HG02981 (cell line): Measurements from ENCODE around the gene CBX6.

Source experiments
- ATAC-seq: cut with Tn5 transposase; IDR thresholded peaks from one replicate; pipeline ENCODE4 v1.9.1; 2021; ENCODE audit warnings: mild to moderate bottlenecking, moderate library complexity; ENCODE audit not compliant: unreplicated experiment

Gene CBX6

DNA sequence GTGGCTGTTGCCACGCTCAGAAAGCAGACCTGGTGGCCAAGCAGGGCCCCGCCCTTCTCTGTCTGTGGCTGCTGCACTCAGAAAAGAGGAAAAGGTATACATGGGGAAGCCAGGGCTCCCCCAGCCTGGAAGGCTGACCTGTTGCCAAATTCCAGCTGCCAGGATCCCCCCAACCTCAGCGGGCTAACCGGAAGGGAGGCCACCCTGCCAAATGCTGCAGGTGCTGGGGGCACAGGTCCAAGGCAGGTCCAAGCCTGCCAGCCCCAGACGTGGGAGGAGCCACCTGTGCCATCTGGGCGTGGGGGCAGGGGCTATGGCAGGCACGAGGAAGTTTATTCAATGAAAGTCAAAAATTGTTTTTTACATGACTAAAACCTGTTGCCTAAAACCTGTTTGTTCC lies 30.8 kb downstream of the CBX6 start:
- ATAC-seq = no peak

DNA sequence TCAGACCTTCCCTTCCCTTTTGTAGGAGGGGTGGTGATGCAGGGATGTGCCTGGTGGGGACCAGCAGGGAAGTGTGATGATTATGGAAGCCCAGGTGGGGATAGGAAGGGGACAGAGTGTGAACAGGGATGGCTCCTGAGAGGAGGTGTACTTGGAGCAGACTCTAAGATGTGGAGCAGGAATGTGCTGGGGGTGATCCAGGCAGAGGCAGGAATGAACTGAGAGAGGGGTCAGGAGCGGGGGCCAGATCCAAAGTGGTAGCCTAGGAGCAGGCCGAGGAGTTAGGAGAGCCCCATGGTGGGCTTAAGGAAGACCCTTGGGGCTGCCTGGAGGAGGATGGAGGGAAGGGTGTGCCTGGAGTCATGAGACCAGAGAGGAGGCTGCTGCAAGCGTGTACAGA lies 31.9 kb downstream of the CBX6 start:
- no peak for ATAC-seq

DNA sequence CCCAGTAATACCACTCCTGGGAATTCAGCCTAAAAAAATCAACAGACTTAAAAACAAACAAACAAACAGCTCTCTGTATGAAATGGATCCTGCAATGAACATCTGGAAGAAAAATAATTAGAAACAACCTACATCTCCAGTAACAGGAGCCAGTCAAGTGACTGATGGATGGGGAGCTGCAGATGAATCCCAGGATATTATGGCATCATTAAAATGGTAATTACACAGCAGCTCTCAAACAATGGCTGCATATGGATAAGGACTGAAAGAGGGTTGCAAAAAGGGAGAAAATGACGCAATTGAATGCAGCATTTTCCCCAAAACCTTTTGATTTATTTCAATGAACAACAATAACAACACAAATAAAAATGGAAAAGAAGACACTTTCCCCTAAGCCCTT lies 32.3 kb downstream of the CBX6 start:
- ATAC-seq = no peak

DNA sequence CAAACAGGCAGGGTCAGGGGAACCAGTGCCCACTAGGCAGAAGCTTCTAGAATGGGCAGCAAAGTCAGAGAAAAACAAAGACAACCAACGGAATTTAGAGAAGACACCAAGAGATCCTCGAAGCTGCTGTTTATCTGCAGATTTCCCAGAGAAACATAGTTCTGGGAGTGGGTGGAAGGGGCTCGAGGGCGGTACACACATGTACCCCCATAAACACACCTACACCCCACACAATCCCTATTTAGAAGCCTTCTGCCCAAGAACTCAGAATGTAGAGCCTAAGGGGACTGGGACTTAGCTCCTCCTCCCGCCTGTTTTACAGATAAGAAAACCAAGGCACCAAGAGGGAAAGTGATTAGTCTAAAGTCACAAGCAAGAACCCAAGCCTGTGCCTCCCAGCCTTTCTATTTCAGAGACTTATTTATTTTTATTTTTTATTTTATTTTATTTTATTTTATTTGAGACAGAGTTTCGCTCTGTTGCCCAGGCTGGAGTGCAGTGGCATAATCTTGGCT lies 34.5 kb downstream of the CBX6 start:
- no peak for ATAC-seq

DNA sequence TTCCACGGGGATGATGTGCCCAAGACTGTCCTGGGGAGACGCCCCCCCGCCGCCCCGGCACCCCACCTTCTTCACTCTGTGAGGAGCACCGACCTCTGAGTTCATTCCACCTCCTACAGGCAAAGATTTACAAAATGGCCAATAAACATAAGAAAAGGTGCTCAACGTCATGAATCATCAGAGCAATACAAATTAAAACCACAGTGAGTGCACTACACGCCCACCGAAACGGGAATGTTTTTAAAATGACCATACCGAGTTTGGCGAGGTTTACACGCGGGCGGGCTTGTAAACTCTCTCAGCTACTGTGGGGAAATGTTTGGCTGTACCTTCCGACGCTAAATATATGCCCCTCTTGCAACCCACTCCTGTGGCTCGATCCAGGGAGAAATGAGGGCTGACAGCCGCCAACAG lies 36.1 kb downstream of the CBX6 start:
- ATAC-seq = no peak

DNA sequence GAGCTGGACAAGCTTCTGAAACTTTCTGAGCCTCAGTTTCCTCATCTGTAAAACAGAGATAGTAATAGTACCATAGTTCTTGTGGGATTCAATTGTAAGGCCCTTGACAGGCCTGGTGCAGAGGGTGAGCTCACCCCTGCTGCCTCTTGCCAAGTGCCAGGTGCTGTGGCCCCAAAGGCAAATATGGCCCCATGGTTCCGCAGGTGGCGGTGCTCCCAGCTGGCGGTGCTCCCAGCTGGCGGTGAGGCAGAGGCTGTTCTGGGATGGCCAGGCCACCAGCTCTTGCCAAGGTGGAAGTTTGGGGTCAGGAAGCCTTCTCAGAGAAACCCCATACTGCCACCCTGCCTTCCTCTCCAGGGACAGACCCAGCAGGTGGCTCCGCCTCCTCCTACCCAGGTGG lies 37.0 kb downstream of the CBX6 start:
- no peak for ATAC-seq

DNA sequence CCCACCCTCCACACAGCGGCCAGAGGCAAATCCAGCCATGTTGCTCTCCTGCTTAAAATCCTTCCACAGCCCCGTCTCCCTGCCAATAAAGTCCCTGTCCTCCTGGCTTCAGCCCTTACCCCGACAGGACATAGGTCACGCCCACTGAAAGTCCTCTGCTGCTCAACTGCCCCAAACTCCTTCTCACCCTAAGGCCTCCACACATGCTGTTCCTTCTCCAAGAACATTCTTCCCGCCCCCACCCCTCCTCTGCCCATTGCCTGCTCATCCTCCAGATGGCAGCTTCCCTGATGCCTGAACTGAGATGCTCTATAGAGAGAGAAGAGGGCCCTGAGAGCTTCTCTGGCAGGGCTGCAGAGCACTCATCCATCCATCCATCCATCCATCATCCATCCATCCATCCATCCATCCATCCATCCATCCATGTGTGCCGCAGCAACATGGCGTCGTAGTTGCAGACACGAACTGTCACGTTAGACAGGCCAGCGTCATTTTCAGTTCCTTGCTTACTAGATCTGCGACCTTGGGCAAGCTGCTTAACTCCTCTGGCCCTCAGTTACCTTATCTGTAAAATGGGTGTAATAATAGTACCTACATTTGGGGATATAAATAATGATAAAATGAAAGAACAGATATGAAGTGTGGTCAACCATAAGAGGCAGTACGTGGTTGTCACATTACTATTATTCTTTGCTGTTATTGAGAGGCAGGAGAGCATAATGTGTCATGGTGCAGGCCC lies 37.6 kb downstream of the CBX6 start:
- ATAC-seq = no peak

DNA sequence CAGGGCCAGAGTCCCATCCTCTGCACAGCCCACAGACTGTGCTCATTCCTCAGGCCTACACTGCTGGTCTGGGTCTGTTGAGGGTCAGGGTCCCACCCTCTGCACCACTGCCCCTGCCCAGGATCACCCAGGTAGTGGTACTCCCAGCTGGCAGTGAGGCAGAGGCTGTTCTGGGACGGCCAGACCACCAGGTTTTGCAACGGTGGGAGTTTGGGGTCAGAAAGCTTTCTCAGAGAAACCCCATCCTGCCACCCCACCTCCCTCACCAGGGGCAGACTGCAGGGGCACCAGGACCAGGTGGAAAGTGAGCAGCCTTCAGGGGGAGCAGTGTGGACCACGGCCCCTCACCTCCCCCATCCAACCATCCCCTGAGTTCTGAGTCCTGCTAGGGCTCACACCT lies 39.0 kb downstream of the CBX6 start:
- no peak for ATAC-seq

DNA sequence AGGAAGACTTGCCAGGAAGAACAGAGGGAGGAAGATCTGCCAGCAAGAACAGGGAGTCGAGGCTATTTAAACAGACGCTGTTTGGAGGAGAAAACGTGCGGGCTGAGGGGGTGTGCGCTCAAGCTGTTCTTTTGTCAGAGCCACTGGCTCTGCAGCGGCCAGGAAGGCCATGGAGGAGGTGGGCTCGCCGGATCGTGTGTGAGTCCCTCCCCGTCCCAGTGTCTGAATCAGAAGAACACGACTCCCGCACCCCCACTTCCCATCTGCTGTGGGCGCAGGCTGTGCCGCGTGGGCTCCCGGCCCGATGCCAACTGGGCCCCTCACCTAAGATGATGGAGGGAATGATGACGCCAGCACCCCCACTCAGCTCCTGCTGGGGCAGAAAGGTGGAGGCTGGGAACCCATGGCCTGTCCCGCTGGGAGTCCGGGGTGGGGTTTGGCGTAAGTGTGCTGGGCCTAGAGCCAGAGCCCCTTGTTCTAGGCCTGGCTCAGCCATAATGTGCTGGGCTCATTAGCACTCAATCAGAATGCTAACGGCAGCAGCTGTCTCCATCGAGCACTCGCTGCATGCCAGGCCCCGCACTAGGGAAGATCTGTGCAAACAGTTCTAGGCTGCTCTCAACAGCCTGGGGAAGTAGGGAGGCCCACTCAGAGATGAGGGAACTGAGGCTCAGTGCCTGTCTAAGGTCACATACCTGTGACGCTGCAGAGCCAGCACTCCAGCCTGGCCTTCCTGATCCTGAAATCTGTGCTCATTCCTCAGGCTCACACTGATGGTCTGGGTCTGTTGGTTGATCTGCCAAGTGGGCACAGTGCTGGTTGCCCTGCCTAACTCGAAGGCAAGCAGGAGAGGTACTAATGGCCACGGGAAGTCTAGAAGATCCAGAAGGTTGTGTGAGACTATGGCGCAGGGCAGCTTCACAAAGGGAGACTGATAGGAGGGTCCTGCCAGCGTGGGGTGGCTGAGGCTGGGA lies 39.7 kb downstream of the CBX6 start:
- ATAC-seq = no peak

DNA sequence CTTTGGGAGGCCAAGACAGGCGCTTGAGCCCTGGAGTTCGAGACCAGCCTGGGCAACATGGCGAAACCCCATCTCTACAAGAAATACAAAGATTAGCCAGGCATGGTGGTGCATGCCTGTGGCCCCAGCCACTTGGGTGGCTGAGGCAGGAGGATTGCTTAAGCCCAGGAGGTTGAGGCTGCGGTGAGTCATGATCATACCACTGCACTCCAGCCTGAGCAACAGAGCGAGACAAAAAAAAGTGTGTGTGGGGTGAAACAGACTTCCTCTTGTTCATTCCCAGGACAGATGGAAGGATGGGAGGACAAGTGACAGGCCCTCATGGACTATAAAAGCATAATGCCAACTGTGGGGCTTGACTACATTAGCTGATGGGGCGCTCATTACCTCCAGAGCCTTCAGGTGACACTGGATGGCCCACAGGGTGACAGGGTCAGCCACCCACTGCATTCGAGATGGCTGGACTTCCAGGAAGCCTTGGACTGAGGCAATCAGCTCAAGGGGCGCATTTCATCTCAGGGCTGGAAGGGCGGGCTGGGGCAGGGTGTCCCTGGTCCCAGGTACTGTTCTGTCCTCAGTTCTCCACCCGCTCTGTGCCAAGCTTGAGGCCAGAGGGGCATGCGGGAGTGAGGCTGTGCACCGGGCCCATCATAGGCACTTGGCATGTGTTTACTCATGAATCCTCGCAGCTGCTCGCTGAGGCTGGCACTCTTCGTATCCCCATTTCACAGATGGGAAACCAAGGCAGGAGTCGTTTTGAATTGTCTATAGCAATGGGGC lies 40.7 kb downstream of the CBX6 start:
- no peak for ATAC-seq

DNA sequence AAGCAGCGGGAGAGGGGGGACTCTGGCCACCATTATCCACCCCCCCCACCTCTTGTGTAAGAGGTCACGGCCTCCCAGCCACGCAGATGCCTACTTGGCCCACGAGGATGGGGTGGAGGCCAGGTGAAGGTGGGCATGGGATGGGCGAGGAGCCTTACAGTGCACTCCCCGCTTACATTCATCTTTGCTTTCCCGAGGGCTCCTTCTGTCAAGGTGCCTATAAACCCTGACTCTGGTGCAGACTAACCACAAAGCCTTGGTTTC lies 41.2 kb downstream of the CBX6 start:
- ATAC-seq = no peak

DNA sequence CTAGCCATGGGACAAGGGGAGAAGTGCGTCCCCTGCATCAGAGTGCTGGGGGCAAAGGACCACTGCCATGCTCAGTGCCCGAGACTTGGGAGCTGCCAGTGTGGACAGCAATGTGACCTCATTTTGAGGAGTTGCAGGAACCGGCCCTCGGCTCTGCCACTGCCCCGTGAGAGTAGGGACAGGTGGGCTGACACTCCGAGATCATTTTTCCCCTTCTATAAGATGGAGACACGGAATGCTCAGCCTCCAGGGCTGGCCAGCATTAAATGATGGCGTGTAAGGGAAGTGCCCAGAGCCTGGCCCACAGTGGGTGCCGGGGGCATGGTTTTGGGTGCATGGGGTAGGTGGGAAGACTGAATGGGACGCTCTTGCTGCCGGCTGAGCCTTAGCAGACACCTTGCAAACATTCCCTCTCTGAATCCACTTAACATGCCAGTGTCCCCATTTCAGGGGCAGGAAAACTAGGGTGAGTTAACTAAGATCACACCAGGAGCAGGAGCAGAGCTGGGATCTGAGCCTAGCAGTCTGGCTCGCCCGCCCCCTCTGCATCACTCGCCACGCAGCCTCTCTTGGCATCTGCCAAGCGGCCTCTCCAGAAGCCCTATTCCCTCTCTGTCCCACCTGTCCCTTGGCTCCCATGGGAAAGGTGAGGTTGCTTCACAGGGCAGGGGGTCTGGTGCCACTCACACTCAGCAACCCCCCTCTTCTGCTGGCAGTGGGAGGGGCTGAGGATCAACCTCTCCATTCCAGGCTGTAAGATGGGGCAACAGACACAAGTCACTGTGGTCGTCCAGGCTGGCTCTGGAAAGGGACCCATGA lies 41.8 kb downstream of the CBX6 start:
- ATAC-seq = no peak

DNA sequence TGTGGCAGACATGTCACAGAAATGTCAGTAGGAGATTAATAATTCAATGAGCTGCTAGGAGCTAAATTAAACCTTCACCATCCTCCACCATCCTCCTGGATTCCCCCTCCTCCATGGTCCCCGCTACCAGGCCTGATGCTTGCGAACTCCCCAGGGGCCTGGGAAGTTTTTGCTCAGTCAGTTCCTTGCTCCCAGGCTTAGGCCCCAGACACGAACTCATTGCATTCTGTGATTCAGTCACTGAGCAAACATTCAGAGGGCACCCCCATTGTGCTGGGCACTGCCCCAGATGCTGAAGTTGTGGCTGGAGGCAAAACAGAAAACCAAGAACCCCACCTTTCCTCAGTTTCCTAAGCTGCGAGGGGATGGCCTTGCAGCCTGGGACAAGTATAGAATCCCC lies 42.5 kb downstream of the CBX6 start:
- no peak for ATAC-seq

DNA sequence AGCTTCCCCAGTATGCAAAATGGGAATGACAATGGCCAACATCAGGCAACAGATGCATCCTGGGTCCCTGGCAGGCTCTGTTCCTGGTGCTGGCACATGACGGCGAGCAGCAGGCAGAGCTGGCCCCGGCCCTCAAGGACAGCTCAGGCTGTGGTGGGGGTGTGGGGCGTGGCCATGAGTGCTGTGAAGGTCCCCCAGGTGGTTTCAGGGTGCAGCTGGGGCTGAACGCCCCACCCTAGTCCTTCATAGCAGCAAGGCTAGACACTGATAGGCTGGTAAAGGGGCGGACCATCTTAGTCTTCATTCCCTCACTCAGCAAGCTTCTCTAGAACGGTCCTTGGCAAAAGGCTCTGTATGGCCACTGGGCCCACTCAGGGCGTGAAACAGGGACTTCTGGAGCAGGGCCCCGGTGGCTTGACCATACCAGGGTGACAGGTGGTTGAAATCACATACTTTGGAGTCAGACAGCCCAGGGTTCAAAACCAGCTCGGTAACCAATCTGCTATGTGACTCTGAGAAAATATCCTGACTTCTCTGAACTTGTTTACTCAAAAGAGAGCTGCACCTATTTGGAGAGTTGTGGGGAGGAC lies 43.3 kb downstream of the CBX6 start:
- no peak for ATAC-seq

DNA sequence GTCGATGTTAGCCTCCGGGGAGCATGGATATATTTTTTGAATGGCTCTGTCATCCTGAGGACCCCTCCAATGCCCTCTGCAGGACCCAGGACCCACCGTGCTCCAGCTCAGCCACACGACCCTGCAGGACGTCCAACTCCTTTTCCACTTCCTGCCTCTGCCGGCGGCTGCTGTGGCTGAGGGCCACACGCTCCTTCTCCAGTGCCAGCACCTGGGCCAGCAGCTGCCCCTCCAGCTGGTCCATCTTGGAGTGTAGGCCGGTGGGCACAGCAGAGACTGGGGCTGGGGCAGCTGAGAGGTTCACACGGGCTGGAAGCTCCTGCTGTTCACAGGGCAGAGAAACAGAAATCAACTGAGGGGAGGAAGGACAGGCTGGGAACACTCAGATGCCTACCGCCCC lies 43.8 kb downstream of the CBX6 start:
- no peak for ATAC-seq

DNA sequence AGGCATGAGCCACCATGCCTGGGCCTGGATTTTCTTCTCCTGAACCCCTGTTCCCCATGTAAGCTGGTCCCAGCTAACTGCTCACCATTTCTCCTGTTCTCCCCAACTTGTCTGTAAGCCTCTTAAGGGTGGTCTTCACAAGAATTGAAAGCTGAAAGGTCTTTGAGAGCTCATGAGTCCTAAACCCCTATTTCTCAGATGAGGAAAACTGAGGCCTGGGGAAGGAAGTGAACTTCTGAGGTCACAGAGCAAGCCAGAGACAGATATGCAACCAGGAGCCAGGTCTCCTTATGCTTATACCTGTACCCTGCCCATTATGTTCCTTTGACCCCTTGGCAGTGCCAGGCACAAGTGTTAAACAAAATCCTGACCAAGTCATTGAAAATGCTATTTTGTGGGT lies 44.5 kb downstream of the CBX6 start:
- no peak for ATAC-seq

DNA sequence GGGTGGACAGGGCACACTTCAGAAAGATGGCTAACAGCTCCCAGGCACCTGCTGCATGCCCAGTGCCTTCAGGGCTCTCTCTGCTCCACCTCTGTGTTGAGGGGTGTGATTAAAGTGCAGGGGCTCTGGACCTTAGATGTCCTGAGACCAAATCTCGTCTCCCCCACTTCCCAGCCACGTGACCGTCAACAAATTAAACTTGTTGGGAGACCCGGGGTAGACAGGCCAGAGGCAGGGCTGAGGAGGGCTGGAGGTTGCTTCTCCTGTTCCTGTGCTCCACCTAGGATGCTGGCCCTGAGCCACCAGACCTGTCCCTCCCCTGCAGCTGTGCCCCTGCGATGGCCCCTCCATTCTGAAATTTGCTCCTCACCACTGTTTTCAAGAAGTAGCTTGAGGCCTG lies 45.2 kb downstream of the CBX6 start:
- no peak for ATAC-seq

DNA sequence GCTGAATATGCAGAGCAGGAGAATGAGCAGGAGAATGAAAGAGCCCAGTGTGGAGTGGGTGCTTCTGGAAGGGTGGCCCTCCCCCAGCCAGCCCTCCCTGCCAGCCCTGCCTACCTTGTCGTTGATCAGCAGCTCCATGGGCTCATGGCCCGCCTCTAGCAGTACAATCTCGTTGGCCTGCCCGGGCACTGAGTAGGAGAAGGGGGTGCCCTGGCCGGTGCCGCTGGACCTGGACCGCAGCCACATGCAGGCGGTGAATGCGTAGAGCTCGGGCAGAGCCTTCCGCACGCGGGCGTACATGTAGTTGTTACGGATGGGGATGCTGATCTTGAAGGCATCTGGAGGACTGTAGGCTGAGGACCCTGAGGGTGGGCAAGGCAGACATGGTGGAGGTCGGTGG lies 45.6 kb downstream of the CBX6 start:
- ATAC-seq = no peak

DNA sequence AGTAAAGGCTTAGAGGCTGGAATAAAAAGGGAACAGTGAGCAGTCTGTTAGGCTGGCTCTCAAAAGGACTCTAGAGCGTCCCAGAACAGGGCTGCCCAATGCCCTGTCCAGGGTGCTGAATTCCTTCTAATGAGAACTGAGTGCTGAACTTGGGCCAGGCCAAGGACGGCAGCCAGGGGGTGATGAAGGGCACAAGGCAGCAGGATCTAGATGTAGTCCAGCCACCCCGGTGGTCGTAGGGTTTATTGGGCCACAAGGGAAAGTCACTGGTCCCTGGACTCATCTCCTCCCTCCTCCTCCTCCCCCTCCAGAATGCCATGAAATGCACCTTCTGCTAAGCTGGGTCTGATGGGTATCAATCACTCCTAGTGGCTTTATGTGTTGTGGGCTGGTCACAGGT lies 47.4 kb downstream of the CBX6 start:
- no peak for ATAC-seq

DNA sequence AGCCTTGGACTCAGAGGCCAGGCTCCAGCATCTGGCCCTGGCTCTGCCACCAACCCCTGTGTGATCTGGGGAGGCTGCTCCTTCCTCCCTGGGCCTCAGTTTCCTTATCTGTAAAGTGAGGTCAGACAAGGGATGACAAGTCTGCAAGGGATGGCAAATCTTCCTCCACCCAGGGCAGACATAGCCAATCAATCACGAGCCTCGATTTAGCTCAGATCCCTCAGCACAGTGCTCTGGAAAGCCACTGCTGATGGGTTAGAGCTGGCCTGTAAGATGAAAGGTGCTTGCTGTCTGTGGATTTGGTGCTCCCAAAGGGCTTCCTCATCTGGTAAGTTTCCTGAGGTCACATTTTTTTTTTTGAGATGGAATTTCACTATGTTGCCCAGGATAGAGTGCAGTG lies 48.4 kb downstream of the CBX6 start:
- no peak for ATAC-seq
